Embryonic facial prominence (tissue), 1 donor: ENCODE measurements around the gene SETD1A.

ENCODE experiments used
- DNase-seq: peaks from one replicate; pipeline ENCODE4 v3.0.0-alpha.2; 2016; ENCODE audit errors: extremely low spot score

SETD1A gene

GRCh38 chr16:30957456-30958174, at the start of gene SETD1A:
SETD1A (plus strand) TSS chr16:30957754; CDS start chr16:30958732, 978 bp downstream.
- DNase-seq, result peak; percentile 93

- no peak for DNase-seq
Measured at GRCh38 chr16:30910427-30911029, 47.0 kb upstream of the SETD1A start.

- DNase-seq, result no peak
Measured at GRCh38 chr16:30912794-30913412, 44.7 kb upstream of the SETD1A start.

GRCh38 chr16:30914830-30915229, 42.7 kb upstream of the SETD1A start:
- DNase-seq, result no peak

- DNase-seq, result no peak
Measured at GRCh38 chr16:30918614-30919013, 38.9 kb upstream of the SETD1A start.

- no peak for DNase-seq
Measured at GRCh38 chr16:30920891-30921290, 36.7 kb upstream of the SETD1A start.

- no peak for DNase-seq
Measured at GRCh38 chr16:30921459-30921747, 36.2 kb upstream of the SETD1A start.

- DNase-seq, result peak; percentile 94
Measured at GRCh38 chr16:30921748-30922419, 35.7 kb upstream of the SETD1A start.

GRCh38 chr16:30922420-30922959, 35.1 kb upstream of the SETD1A start:
- DNase-seq, result peak; percentile 99

GRCh38 chr16:30922960-30923535, 34.5 kb upstream of the SETD1A start:
- DNase-seq, result peak; percentile 99

GRCh38 chr16:30923554-30924075, 33.9 kb upstream of the SETD1A start, which contains the start of gene FBXL19:
FBXL19 (plus strand) TSS chr16:30923572; CDS start chr16:30925755, 2,183 bp downstream.
- no peak for DNase-seq

GRCh38 chr16:30924076-30924912, 33.3 kb upstream of the SETD1A start:
- DNase-seq, result no peak

GRCh38 chr16:30924913-30925631, 32.5 kb upstream of the SETD1A start:
- DNase-seq, result no peak

GRCh38 chr16:30925632-30925987, 31.9 kb upstream of the SETD1A start:
- DNase-seq, result no peak

GRCh38 chr16:30925995-30926811, 31.4 kb upstream of the SETD1A start:
- DNase-seq, result no peak

GRCh38 chr16:30926937-30927788, 30.4 kb upstream of the SETD1A start:
- DNase-seq, result no peak

- DNase-seq, result peak; percentile 73
Measured at GRCh38 chr16:30927789-30928378, 29.7 kb upstream of the SETD1A start.

- no peak for DNase-seq
Measured at GRCh38 chr16:30928390-30928789, 29.2 kb upstream of the SETD1A start.
